Mesenchymal stem cell (in vitro differentiated cells and primary cell): ENCODE measurements around the gene TWIST2.

Source experiments
- DNase-seq: peaks from one replicate; pipeline ENCODE4 v3.0.0-alpha.2; 2013
- H2AFZ ChIP-seq: one replicate; pipeline ENCODE4 v1.6.1; 2013; ENCODE audit warnings: low read depth, mild to moderate bottlenecking, control low read depth, inconsistent platforms, low read length, moderate library complexity
- H2AK5ac ChIP-seq: 2 replicates; pipeline ENCODE4 v1.6.1; 2013; ENCODE audit warnings: low read length, moderate library complexity, mild to moderate bottlenecking, inconsistent platforms; ENCODE audit not compliant: severe bottlenecking
- H2BK120ac ChIP-seq: one replicate; pipeline ENCODE4 v1.6.1; 2013; ENCODE audit warnings: low read depth, mild to moderate bottlenecking, inconsistent platforms, low read length, moderate library complexity
- H2BK12ac ChIP-seq, 2 experiments: one replicate each; pipeline ENCODE4 v1.6.1; 2013; ENCODE audit warnings: inconsistent platforms in 2 of 2, low read length in 2 of 2, mild to moderate bottlenecking in 2 of 2, moderate library complexity in 2 of 2, control low read depth in 1 of 2
- H2BK15ac ChIP-seq: one replicate; pipeline ENCODE4 v1.6.1; 2013; ENCODE audit warnings: mild to moderate bottlenecking, low read depth, inconsistent platforms; ENCODE audit not compliant: poor library complexity, severe bottlenecking
- H2BK5ac ChIP-seq: 2 replicates; pipeline ENCODE4 v1.6.1; 2013; ENCODE audit warnings: low read depth, mild to moderate bottlenecking, low read length, control low read depth, inconsistent platforms; ENCODE audit not compliant: poor library complexity, severe bottlenecking
- H3K14ac ChIP-seq, 2 experiments: one replicate each; pipeline ENCODE4 v1.6.1; 2013; ENCODE audit warnings: inconsistent platforms in 2 of 2, low read length in 2 of 2, control low read depth in 1 of 2, mild to moderate bottlenecking in 1 of 2, moderate library complexity in 1 of 2
- H3K18ac ChIP-seq, 2 experiments: one replicate each; pipeline ENCODE4 v1.6.1; 2013; ENCODE audit warnings: inconsistent platforms in 2 of 2, low read length in 2 of 2, control low read depth in 1 of 2, low read depth in 1 of 2, mild to moderate bottlenecking in 1 of 2
- H3K23ac ChIP-seq, 2 experiments: one replicate each; pipeline ENCODE4 v1.6.1; 2013; ENCODE audit warnings: inconsistent platforms in 2 of 2, low read length in 2 of 2, mild to moderate bottlenecking in 2 of 2, moderate library complexity in 2 of 2, control low read depth in 1 of 2
- H3K27ac ChIP-seq: 2 replicates; pipeline ENCODE4 v1.5.1; 2013; ENCODE audit warnings: mild to moderate bottlenecking, moderate library complexity, low read length, control low read depth, inconsistent platforms; ENCODE audit not compliant: poor library complexity, severe bottlenecking
- H3K27me3 ChIP-seq, 2 experiments: 2 replicates each; pipeline versions ENCODE4 v1.6.1 to v1.7.0; 2013; ENCODE audit warnings: low read length in 2 of 2, mild to moderate bottlenecking in 2 of 2, moderate library complexity in 2 of 2, control low read depth in 1 of 2, inconsistent platforms in 1 of 2; ENCODE audit not compliant: control insufficient read depth in 1 of 2, insufficient read depth in 1 of 2
- H3K36me3 ChIP-seq, 2 experiments: 2 replicates each; pipeline versions ENCODE4 v1.6.1 to v1.7.0; 2013; ENCODE audit warnings: low read length in 2 of 2, control low read depth in 1 of 2, inconsistent platforms in 1 of 2, low read depth in 1 of 2, mild to moderate bottlenecking in 1 of 2; ENCODE audit not compliant: insufficient read depth in 2 of 2, control insufficient read depth in 1 of 2
- H3K4ac ChIP-seq, 2 experiments: one replicate each; pipeline ENCODE4 v1.6.1; 2013; ENCODE audit warnings: inconsistent platforms in 2 of 2, low read length in 2 of 2, mild to moderate bottlenecking in 2 of 2, moderate library complexity in 2 of 2, control low read depth in 1 of 2, low read depth in 1 of 2
- H3K4me1 ChIP-seq: 2 replicates; pipeline ENCODE4 v1.6.1; 2013; ENCODE audit warnings: low read depth, low read length, control low read depth; ENCODE audit not compliant: control insufficient read depth, insufficient read depth
- H3K4me2 ChIP-seq: 2 replicates; pipeline ENCODE4 v1.6.1; 2013; ENCODE audit warnings: low read length, mild to moderate bottlenecking, inconsistent platforms; ENCODE audit not compliant: poor library complexity, severe bottlenecking
- H3K4me3 ChIP-seq, 2 experiments: 2 replicates each; pipeline versions ENCODE4 v1.5.1 to v1.7.0; 2013; ENCODE audit warnings: low read length in 2 of 2, mild to moderate bottlenecking in 2 of 2, control low read depth in 1 of 2, low read depth in 1 of 2; ENCODE audit not compliant: insufficient read depth in 1 of 2
- H3K79me1 ChIP-seq: replicated peaks from 2 replicates; pipeline ENCODE4 v1.6.1; 2013; ENCODE audit warnings: mild to moderate bottlenecking, control low read depth, low read length, inconsistent platforms; ENCODE audit not compliant: poor library complexity, severe bottlenecking
- H3K9ac ChIP-seq: 2 replicates; pipeline ENCODE4 v1.7.0; 2013; ENCODE audit warnings: mild to moderate bottlenecking, low read length, moderate library complexity
- H3K9me3 ChIP-seq: 2 replicates; pipeline ENCODE4 v1.7.0; 2013; ENCODE audit warnings: mild to moderate bottlenecking, low read length; ENCODE audit not compliant: control insufficient read depth
- H4K8ac ChIP-seq: one replicate; pipeline ENCODE4 v1.6.1; 2013; ENCODE audit warnings: inconsistent platforms, mild to moderate bottlenecking, low read length, moderate library complexity
- H4K91ac ChIP-seq: one replicate; pipeline ENCODE4 v1.6.1; 2013; ENCODE audit warnings: mild to moderate bottlenecking, low read length, inconsistent platforms
- WGBS: methylation state at CpG from one replicate; pipeline ENCODE4 v1.1.7; 2013; ENCODE audit warnings: mixed read lengths; 5-methylcytosine and 5-hydroxymethylcytosine counted together

TWIST2 gene

DNA sequence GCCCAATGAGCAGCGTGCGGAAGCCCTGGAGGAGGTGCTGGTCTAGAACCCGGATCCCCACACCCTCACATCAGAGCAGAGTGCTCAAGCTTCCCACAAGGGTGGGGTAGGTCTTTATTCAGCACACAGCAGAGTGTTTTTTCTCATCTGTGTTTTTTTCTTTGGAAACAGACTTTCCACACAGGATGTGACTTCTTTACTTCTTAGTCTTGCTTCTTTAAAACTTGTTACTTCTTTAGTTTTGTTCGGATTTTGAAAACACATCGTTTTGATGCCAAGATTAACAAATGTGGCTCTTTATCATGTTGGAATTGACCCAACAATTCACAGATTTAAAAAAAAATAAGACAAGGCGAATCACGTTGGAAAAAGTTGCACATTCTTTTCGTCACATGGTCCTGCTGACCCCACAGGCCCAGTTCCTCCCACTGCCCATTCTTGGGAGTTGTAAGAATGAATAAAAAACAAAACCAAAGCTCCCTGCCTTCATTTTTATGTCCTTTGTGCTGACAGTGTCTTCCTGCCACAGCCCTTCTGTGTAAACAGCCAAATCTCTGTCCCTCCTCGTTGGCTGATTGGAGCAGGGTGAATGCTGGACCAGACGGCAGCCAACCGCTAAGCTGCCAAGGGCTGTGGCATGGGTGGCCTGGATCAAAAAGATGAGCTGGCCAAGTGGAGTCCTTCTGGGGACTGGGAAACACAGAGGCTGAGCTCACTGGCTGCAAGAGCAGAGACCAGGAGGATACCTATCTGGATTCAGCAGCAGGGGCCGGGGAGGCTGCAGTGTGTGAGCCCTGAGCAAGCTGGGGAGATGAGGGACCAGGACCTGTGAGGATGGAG, 81.6 kb downstream of the TWIST2 start:
- Histone ChIP-seq H3K36me3 (no peaks in the 10 kb centered on the region), H3K4me3 (no peak overlapping the region), H3K4me2 (no peak overlapping the region), H2BK120ac (no peak overlapping the region), H2BK5ac (no peak overlapping the region), H3K9ac (peak overlapping the region; percentile 42), H2BK12ac (no peak overlapping the region), H3K18ac (no peak overlapping the region), H3K14ac (peak overlapping the region in 1 of 2 experiments; percentile 36), H3K23ac (no peak overlapping the region), H3K4me1 (no peaks in the 10 kb centered on the region), H4K91ac (no peak overlapping the region), H3K27me3 (peaks cover 0 to 27% of the 10 kb centered on the region in 2 experiments), H3K9me3 (peaks cover 13% of the 10 kb centered on the region), H3K27ac (no peak overlapping the region), H3K4ac (no peak overlapping the region), H3K79me1 (no peaks in the 10 kb centered on the region), H2AFZ (no peak overlapping the region), H4K8ac (no peak overlapping the region), H2AK5ac (no peak overlapping the region), H2BK15ac (no peak overlapping the region)
- DNase-seq, result no peak
- 83% methylated on average over 11 of the region's 12 CpGs for WGBS

DNA sequence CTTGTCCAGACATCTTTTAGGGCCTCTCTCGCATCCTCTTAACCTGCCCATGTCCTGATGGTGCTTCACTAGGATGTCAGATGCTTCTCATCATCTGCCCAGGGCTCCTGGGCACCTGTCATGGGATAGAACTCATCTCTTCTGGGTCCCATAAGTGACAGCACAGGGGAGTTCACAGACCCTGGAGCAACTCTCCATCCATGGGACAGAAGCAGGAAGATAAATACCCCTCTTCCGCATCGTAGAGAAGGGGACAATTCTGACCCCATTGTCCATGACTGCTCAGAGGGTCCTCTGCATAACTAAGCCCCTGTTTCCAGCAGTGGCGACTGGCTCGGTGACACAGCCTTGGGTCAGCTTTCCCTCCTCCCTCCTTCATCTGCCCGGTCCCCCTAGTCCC, 82.3 kb downstream of the TWIST2 start:
- Histone ChIP-seq H3K23ac (no peak overlapping the region), H2BK120ac (no peak overlapping the region), H3K4me2 (no peak overlapping the region), H2BK15ac (no peak overlapping the region), H3K4ac (no peak overlapping the region), H3K4me3 (no peak overlapping the region), H4K91ac (no peak overlapping the region), H3K36me3 (no peaks in the 10 kb centered on the region), H2BK12ac (no peak overlapping the region), H3K14ac (no peak overlapping the region), H3K9ac (no peak overlapping the region), H3K18ac (no peak overlapping the region), H3K27ac (no peak overlapping the region), H2BK5ac (no peak overlapping the region), H3K79me1 (no peaks in the 10 kb centered on the region), H2AK5ac (no peak overlapping the region), H2AFZ (no peak overlapping the region), H4K8ac (no peak overlapping the region), H3K4me1 (no peaks in the 10 kb centered on the region), H3K9me3 (peaks cover 13% of the 10 kb centered on the region), H3K27me3 (peaks cover 0 to 19% of the 10 kb centered on the region in 2 experiments)
- WGBS, result 91% methylated on average over 3 of the region's 6 CpGs
- no peak for DNase-seq

DNA sequence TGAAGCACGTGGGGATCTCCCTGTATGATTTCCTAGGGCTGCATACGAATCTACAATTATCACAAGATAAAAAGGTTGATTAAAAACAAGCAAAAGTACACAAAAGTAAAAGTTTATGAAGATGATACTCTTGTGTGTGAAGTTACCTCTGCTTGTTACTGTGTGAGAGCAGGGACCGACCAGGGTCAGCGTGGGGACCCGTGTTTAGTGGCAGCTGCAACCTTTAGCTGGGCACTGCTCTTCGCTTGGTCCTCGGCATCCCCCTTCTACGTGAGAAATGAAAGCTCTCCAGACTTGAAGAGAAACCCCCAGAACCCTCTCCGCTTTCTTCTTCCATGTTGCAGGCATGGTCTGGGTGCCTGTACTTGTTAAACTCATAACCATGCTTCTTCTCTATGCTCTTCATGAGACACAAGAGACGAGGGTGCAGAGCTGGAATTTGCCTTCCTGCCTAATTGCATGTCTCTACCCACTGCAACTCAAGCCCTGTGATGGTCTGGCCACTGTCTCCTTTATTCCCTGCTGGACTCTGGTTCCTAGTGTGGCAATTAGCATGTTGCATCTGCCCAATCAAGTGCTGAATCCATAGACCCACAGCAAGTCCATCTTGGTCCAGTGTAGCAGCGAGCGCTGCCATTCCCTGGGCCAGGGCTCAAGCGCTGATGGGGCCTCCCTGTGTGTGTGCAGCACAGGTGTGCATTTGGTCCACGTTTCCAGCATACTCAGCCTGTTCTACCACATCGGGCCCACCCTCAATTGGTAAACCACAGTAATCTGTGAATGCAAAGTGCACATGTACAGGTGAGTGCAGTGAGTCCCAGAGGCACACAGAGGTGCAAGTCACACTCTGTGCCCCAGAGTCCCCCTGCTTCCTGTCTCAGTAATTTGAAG, 88.5 kb downstream of the TWIST2 start:
- Histone ChIP-seq H2AFZ (no peak overlapping the region), H2AK5ac (no peak overlapping the region), H2BK15ac (no peak overlapping the region), H3K79me1 (no peaks in the 10 kb centered on the region), H3K14ac (no peak overlapping the region), H2BK5ac (no peak overlapping the region), H3K4me2 (no peak overlapping the region), H2BK12ac (no peak overlapping the region), H3K18ac (no peak overlapping the region), H3K4me1 (no peaks in the 10 kb centered on the region), H2BK120ac (no peak overlapping the region), H3K27ac (no peak overlapping the region), H3K9ac (no peak overlapping the region), H3K4ac (no peak overlapping the region), H4K8ac (no peak overlapping the region), H4K91ac (no peak overlapping the region), H3K9me3 (peaks cover 13% of the 10 kb centered on the region), H3K23ac (no peak overlapping the region), H3K27me3 (peaks cover 0 to 18% of the 10 kb centered on the region in 2 experiments), H3K4me3 (no peak overlapping the region), H3K36me3 (no peaks in the 10 kb centered on the region)
- 86% methylated on average over 13 of the region's 15 CpGs for WGBS
- no peak for DNase-seq

DNA sequence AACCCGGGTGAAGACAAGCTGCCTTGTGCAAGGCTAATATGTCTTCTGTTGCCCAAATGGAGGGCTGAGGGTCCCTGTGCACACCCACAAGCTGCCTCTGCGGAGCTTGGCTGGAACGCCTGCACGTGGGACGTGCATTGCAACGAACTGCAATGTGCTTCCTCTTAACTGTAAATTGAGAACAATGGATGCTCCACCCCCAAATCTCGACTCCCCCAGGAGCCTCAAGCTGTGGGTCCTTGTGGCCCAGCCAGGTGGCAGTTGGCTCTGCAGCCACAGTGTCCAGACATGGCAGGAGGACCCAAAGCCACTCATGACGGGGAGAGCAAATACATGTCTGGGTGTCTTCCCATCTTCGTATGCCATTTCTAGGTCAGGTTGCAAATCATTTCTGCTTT, 90.1 kb downstream of the TWIST2 start:
- no peak overlapping the region for H2BK5ac ChIP-seq
- H3K27me3 ChIP-seq, result peaks cover 0 to 18% of the 10 kb centered on the region in 2 experiments
- H3K4me2 ChIP-seq, result no peak overlapping the region
- peak overlapping the region in 1 of 2 experiments; percentile 41 for H3K14ac ChIP-seq
- peak overlapping the region; percentile 36 for H3K9ac ChIP-seq
- peak overlapping the region in 1 of 2 experiments; percentile 48 for H2BK12ac ChIP-seq
- no peaks in the 10 kb centered on the region for H3K36me3 ChIP-seq
- H2BK120ac ChIP-seq, result no peak overlapping the region
- H4K8ac ChIP-seq, result no peak overlapping the region
- no peak overlapping the region for H4K91ac ChIP-seq
- no peak overlapping the region for H3K27ac ChIP-seq
- no peak overlapping the region for H3K4ac ChIP-seq
- H2BK15ac ChIP-seq, result no peak overlapping the region
- H3K18ac ChIP-seq, result no peak overlapping the region
- no peak overlapping the region for H3K23ac ChIP-seq
- DNase-seq, result no peak
- peaks cover 10% of the 10 kb centered on the region for H3K9me3 ChIP-seq
- H3K4me1 ChIP-seq, result no peaks in the 10 kb centered on the region
- no peak overlapping the region for H2AFZ ChIP-seq
- H3K4me3 ChIP-seq, result peak overlapping the region in 1 of 2 experiments; percentile 14
- no peak overlapping the region for H2AK5ac ChIP-seq
- WGBS, result 87% methylated on average over 9 of the region's 9 CpGs
- no peaks in the 10 kb centered on the region for H3K79me1 ChIP-seq
